HG02610 (cell line): ENCODE data around the gene CPLX1.

ENCODE experiments used
- ATAC-seq: cut with Tn5 transposase; IDR thresholded peaks from one replicate; pipeline ENCODE4 v1.9.1; 2021; ENCODE audit warnings: mild to moderate bottlenecking, moderate library complexity; ENCODE audit not compliant: unreplicated experiment

Gene CPLX1

DNA sequence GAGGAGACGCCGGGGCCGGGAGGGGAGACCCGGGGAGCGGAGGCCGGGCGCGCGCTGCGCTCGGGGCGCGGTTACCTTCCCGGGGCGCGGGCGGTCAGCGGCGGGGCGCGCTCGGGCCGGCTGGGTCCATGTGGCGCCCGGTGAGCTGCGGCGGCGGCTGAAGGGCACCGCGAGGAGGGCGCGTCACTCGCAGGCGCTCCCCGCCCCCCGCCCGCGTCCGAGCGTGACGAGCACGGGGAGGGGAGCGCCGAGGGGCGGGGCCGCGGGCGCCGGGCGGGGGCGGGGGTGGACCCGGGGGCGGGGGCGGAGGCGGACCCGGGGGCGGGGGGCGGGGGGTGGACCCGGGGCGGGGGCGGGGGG is at the start of gene CPLX1:
TSS of gene CPLX1 (minus strand) at position 159 of the 360 bp plus-strand sequence. CDS start 1,607 bp downstream, outside the sequence.
- no peak for ATAC-seq

DNA sequence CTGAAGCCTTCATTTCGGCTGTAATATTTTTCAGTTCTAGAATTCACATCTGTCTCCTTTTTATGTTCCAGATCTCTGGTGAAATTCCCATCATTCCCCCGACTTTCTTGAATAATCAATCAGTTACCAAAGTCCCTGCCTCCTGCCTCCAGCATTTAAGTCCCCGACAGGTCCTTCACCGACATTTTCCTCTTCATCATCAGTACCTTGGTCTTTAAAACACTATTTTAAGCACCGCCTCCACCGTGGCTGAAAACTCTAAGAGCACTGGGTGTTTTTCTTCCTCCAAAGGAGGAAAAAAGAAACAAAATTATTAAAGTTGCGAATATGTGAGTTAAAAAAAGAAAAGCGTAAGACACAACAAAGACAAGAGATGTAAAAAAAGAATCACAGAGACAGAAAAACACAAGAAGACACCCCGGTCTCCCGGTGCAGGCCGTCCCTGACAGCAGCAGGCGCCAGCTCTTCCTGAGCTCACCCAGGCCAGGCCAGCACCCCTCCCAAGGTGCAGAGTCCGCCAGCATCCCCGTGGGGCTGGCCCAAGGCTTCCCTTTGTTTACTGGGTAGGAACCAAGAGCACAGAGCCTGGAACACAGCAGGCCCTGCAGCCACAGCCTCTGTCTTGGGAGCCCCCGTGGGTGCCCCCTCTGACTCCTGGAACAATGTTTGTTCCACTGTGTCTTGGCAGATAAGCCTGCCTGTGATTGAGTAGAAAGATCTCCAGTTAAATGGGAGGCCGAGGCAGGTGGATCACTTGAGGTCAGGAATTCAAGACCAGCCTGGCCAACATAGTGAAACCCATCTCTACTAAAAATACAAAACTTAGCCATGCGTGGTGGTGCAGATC is 49.3 kb upstream of the CPLX1 start:
- no peak for ATAC-seq

DNA sequence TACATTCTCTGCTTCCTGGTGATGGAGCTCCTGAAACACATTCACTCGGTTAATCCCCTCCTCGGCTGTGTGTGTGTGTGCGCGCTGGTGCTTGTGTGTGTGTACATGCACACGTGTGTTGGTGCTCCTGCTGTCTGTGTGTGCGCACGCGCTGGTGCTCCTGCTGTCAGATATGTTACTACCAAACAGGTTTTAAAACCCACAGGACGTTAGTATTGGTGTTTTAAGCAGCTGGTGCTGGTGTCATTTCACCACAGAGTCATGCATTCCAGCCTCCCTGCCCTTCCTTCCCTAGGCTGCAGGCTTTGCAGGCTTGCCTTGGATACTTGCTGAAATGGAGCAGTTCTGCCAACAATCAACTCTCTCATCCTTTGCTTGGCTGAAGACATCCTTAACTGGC is 48.1 kb upstream of the CPLX1 start:
- no peak for ATAC-seq

DNA sequence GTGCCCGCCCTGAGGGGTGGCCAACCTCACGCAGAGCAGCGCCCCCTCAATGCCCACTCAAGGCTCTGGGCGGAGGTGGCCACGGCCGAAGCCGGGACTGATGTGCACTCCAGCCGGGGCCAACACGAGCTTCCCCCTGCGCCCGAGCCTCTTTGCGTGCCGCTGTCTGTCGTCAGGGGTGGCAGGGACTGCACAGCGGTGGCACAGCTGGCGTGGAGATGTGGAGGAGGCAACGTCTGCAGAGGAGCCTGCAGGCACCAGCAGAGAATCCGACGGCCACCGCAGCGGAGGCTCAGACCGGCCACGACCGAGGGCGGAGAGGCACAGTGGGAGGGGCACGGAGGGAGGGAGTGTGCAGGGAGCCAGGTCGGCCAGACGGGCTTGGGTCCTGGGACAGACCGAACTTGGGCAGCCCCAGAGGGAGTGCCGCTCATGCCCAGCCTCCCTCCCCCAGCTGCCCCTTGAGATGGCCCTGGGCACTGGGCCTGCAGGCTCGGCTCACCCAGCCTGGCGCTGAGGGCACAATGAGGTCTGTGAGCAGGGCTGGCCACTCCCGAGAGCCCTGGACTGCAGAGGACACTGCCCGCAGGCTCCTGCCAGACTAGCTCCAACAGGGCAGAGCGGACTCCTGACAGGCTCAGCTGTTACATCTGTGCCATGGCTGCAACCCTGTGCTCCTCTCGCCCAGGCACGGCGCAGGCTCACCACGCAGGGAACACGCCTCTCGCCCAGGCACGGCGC is 46.5 kb upstream of the CPLX1 start:
- no peak for ATAC-seq

DNA sequence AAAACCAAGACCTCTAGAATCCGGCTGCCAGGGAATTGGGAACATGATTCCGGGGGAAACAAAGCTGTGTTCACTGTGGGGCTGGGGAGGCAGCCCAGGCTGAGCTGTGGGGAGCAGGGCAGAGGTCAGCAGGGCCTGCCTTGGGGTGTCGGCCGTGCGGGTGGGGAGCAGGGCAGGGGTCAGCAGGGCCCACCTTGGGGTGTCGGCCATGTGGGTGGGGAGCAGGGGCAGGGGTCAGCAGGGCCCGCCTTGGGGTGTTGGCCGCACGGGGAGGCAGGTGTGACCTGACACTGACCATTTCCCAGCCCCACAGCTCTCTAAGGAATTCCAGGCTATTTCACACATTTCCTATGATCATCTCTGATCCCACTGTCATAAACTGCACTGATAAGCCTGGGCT is 45.6 kb upstream of the CPLX1 start:
- ATAC-seq, result no peak

DNA sequence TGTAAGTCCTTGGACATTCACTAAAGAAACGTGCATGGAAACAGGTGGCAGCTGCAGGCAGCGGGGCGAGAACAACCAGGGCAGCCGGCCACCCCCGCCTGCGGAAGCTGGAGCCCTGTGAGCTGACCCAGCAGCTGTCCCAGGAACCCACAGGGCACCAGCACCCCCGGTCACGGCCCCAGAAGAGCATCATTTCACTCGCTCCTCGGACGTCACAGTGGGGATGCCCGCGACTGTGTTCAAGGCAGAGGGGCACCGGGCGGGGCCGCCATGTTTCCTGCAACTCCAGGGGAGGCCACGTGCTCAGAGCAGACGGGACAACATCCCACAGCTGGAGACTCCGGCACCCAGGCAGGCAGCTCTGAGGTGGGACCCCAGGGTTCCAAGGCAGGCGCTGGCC is 45.0 kb upstream of the CPLX1 start:
- ATAC-seq, result no peak

DNA sequence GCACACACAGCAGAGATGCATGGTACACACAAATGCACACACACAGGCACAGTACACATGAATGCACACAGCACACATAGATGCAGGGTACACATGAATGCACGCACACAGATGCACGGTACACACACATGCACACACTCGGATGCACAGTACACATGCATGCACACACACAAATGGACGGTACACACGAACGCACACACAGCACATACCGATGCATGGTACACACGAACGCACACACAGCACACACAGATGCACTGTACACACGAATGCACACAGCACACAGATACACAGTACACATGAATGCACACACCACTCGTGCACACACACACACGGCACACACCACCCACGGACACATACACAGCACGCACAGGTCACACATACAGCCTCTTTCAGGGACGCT is 43.8 kb upstream of the CPLX1 start:
- no peak for ATAC-seq

DNA sequence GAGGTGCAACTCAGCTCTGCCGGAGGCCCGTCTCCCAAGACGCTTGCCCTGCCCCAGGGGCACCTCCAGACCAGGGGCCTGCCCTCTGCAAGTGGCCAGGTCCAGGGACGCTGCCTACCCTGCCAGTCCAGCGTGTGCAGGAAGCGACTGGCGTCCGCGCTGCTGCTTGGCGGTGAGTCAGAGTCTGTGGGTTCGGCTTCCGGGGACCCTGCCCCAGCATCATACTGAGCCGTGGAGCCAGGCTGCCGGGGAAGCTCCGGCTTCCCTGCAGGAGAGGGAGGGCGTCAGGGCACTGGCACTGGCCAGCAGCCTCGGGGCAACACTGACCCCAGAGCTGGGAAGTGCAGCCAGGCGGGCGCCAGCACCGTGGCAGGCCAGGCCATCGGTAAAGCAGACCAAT is 42.5 kb upstream of the CPLX1 start:
- no peak for ATAC-seq

DNA sequence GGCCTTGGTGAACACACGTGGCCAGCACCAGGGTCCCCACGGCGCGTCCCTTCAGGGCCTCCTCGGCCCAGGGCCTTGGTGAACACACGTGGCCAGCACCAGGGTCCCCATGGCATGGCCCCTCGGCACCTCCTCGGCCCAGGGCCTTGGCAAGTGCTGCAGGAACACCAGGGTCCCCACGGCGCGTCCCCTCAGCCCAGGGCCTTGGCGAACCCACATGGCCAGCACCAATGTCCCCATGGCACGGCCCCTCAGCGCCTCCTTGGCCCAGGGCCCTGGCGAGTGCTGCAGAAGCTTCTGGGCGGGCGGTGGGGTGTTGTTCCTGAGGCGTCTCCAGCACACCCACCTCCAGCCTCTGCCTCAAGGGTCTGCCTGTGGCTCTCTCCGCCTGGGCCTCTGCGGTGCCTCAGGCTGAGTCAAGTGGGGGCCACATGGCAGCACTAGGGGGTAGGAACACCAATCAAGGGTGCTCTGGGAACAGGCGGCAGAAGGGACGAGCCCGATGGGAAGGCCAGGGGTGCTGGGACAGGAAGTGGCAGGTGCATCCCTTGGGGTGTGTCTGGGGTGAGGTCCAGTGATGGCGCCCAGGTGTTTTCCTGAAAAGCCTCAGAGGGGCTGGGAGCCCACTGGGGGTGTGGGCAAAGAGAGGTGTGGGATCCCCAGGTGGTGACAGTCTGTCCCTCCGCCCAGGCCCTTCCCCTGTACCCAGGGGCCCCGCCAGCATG is 41.8 kb upstream of the CPLX1 start:
- no peak for ATAC-seq

DNA sequence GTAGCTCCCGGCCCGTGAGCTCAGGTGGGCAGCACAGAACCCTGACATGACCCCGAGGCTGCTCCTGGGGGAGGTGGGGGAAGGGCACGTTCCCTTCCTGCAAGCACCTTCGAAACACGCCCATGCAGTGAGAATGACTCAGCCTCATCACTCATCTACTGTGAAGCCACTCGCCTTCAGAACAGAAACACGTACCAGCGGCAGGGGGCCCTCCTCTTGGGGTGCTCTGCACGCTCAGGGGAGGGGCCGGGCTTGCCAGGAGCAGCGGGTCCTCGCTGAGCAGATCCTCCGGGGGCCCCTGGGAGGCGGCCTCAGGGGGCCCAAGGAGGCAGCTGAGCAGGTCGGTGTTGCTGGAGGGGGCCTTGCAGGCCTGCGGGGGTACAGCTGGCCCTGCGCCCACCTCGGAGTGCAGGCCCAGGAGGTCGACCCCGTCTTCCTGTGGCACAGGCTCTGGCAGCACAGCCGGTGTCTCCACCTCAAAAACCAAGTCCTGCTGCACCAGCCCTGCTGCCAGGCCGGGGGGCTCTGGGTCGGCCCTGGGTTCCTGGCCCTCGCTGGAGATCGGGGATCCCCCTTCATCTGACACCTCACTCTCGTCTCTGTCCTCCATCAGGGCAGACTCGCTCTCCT is 40.9 kb upstream of the CPLX1 start:
- ATAC-seq, result no peak

DNA sequence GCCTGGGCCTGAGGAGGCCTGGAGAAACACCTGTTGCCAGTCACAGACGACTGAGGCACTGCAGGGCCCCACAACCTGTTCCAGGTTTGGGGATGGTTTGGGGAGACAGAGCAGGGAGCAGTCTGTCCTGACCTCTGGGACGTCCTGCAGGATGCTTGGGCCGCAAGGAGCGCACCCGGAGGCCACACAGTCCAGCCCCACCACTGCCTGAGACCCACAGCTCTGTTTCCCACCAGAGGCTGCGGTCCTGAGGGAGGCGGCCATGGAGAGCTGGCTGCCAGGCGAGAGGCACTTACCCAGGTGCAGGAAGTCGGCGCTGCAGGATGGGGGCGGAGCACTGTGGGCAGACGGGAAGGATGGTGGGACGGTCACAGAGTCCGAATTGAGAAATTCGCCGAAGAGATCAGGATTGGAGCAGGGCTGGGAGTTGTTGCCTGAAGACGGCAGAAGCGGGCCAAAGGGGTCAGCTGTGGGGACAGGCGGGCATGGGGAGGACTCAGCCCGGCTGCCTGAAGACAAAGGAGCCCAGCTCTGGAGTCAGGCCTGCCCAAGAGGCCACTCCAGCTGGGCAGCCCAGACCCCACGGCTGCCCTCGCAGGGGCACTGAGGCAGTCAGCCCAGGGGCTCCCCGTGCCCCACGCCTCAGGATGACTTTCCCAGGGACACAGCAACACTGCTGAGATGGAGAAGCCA is 40.3 kb upstream of the CPLX1 start:
- no peak for ATAC-seq

DNA sequence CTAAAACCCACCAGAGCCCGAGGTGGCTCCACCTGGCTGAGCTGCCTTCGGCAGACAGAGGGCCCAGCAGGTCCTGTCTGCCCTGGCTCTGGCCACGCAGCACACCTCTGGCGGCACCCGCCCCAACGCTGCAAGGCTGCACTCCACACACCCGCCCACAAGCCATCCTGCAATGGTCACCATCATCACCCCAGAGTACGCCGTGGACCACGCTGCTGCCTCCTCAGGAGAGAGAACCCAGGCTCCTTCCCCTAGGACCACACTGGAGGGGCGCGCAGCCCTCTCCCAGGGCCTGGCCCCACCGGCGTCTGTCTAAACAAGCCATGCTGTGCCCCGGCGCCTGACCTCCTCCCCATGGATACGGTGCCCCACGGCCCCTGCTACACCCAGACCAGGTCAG is 39.6 kb upstream of the CPLX1 start:
- ATAC-seq, result no peak

DNA sequence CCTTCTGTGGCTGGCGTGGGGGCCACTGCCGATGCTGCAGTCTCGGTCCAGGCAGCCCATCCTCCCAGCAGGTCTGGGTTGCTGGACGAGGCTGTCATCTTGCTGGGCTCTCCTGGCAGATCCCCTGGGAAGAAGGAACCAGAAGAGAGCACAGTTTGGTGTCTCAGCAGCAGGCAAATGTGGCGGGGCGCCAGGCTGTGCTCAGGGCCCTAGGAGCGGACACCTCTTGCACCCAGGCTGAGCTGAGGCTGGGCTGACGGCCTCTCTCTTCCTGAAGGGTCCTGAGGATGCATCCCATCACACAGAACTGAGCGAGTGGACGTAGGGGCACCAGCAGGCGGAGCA is 39.2 kb upstream of the CPLX1 start:
- no peak for ATAC-seq

DNA sequence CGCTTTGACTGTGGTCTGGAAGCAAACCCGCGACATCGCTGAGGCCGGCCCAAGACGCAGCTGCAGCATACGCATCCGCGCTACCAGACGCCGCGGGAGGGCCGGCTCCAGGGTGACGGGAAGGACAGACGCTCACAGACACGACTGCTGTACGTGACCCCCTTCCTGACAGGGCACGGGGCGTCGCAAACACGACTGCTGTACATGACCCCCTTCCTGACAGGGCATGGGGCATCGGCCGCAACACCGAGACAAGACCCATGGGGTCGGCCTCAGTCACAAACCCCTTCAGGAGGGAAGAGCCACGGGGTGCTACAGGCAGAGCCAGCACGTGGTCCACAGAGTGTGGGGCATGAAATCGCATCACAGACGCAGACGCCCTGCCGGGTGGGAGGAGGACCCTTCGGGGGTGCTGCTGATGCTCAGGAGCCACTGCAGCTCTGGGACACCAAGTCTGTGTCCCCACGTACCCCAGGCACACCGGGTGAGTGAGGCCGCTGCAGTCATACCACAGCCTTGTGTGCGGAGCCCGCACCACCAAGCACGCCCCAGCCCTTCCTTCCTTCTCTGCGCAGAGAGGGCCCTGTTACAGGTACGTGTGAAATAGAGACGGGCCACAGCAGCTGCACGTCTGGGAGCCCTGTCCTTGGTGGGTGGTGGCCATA is 38.7 kb upstream of the CPLX1 start:
- no peak for ATAC-seq

DNA sequence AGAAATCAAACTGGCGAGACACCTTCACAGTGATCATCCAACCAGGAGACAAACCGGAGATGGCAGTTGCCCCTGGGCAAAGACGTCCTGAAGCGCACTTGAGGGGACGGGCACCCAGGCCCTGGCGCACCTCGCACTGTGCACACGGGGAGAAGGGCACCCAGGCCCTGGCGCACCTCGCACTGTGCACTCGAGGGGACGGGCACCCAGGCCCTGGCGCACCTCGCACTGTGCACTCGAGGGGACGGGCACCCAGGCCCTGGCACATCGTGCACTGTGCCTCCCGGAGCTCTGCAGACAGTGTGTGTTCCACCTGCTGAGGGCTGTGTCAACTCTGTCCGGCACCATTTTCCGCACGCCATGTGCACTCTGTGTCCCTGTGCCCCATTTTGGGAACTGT is 34.6 kb upstream of the CPLX1 start:
- ATAC-seq, result no peak

DNA sequence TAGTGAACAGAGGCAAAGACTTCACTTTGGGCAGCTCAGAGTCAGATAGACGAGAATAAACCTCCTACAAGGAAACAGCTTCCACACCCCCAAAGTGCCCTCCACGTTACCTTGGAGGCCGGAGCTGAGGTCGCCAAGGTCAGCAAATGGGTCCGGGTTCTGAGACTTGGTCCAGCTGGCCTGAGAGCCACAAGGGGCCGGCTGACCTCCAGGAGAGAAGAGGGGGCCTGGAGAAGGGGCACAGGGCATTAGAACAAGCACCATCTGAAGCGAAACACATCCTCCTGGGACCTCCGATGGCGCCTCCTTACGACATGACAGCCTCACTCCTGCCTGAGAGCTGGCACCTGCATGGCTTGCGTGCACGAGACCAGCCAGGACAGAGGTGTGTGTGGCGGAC is 33.6 kb upstream of the CPLX1 start:
- ATAC-seq, result no peak

DNA sequence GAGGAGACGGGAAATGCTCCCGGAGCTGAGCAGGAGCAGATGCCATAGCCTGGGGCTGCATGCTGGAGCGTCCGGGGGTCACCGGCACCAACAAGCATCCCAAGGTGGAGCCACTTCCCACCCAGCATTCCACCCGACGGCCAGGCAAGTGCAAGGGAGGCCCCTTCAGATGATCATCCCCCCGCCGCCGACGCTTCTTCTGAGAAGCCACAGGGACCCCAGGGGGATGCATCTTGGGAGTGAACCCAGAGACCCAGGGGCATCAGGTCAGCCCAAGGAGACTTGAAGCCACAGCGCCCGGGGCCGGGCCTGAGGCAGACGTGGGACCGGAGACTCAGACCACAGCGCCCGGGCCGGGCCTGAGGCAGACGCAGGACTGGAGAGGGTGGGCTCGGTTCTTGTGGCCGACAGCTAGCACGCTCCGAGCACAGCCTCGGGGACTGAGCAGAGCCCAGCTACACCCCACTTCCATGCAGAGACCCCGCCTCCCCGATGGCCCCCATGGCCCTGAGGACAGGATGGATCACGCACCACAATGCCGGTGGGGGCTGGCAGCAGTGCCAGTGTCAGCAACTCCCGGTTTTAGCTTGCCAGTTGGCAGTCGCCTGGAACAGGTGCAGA is 33.0 kb upstream of the CPLX1 start:
- ATAC-seq, result no peak

DNA sequence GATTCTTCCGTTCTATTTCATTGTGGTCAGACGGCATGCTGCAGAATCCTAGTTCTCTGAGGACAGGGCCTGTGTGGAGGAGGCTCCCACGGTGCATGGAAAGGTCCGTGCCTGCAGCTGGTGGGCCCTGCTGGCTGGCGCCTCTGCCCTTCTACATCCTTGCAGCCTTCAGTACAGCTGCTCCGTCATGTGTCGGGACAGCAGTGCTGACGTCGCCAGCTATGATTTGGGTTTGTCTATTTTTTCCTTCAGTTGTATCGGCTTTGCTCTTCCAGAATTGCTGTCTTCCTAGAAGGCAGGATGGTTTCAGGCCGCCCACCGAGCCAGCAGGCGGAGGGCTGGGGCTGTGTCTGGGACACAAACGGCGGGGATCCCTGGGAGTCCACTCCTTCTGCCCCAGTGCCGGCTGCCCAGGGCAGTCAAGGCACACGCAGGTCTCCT is 32.1 kb upstream of the CPLX1 start:
- no peak for ATAC-seq

DNA sequence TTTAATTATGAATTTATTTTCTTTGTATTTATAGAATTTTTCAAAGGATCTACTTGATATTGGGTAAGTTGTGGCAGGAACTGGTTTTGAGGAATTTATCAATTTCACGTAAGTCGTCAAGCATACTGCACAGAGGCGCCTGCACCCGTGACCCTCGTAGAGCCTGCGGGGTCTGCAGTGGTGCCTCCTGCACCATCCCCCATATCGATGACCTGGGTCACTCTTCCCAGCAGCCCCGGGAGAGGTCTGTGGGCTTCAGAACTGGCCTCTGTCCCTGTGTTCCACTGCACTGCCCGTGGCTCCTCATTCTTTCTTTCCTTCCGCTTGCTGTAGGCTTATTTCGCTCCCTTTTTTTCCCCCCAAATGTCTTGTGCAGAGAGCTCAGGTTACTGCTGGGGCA is 31.5 kb upstream of the CPLX1 start:
- no peak for ATAC-seq
